T1000 (cell line): Measurements from ENCODE around the gene ERICH4.
"Not testable (repeated sequence)": the region's sequence is repeated elsewhere in the genome, so short reads cannot be mapped to it uniquely, and the experiment has no call there.

Source experiments
- DNase-seq: peaks from one replicate; lab custom pipeline; 2025; ENCODE audit warnings: mixed read lengths; lab: John Stamatoyannopoulos, UW

Gene ERICH4, protein sequence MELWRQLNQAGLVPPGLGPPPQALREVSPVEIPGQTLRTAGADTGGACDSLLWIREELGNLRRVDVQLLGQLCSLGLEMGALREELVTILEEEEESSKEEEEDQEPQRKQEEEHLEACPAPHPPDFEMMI

DNA sequence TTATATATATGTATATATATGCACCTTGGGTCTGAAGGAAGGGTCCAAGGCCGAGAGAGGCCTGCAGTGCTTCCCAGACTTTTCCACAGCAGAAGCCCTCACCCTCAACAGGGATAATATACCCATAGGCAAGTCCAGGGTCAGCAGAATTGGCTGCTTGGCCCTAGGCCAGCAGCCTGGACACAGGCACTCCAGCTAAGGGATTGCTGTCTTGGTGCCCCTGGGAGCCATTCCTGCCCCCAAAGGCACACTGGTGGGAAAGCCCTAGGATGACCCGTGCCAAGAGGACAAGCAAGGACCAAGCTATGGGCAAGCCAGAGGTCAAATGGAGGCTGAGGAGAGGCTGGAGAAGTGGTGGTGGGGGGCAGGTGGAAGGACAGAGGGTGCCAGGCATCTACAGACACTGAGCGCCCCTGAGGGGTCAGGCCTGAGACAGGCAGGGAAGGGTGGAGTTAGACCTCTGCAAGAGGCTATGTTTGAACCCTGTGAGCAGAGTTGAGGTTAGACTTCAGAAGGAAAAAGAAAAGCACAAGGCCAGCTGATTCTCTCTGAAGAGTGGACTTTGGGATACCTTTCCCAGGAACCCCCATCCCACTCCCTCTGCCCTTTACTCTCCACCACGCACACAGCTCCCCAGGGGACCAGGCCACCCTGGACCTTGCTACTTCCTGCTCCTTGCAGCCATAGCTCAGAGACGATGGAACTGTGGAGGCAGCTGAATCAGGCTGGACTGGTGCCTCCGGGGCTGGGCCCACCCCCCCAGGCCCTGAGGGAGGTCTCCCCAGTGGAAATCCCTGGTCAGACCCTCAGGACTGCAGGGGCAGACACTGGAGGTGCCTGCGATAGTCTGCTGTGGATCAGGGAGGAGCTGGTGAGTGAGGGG is at the start of gene ERICH4:
ERICH4 (plus strand) TSS at position 684 of the 883 bp plus-strand sequence; CDS start at position 698, 14 bp downstream.
- DNase-seq, result no peak

GRCh38 chr19:41395355-41395754 is 47.6 kb upstream of the ERICH4 start:
- DNase-seq, result no peak

DNA sequence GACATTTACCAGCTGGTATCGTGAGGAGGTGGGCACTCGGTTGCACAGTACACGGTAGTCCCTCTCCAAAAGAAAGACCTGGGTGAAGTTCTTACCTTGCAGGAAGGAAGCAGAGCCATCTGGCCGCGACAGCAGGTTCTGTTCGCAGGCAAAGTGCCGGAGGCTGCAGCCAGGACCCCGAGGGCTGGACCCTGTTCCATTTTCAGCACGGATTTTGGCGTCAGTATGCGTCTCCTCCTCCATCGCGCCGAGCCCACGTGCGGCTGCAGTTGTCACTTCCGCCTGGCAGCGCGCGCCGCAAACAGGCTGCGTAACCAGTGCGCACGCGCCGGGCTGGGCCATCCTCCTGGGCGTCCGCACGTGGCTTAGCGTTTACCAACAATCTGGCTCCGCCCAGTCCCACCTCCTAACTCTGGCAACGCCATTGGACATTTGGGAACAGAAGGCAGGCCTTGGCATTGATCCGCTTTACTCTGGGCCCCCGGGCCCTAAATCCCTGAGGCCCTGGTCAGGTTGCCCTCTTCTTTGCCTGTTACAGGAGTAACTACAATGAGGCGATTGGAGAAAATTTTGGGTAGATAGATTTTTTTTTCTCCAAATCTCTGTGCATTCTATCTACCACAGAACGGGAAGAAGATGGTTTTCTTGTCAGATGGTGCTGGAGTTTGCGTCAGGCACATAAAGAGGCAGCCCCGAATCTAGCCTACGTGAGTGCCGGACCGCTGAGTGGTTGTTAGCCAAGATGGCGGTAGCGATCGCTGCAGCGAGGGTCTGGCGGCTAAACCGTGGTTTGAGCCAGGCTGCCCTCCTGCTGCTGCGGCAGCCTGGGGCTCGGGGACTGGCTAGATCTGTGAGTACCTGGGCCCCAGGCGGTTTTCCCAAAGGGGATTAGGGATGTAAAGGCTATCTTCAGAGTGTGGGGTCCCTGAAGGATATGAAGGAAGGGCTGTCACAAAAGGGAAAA is 45.6 kb upstream of the ERICH4 start, which contains the start of the genes BCKDHA and EXOSC5:
BCKDHA (plus strand) TSS at position 733 of the 964 bp plus-strand sequence; CDS start at position 743, 10 bp downstream.
EXOSC5 (minus strand) TSS at position 274 of the 964 bp plus-strand sequence; CDS start at position 243, 31 bp downstream.
- DNase-seq, result peak; percentile 98

DNA sequence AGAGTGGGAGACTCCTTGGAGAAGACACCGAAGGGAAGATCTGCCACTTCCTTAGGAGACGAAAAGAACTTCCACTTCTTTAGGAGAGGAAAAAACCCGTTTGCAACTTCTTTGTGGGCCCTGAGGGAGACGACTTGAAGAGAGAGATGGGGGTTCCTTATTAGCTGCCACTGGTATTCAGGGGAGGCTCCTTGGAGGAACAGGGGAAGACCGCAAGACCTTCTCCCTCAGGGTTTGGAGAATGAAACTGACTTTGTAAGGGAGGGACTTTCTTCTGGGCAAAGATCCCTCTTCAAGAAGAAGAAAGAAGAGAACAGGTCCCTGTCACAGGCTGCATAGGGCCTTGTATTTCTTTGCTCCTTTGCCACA is 44.9 kb upstream of the ERICH4 start:
- no peak for DNase-seq

GRCh38 chr19:41398598-41398997 is 44.4 kb upstream of the ERICH4 start:
- DNase-seq, result no peak

GRCh38 chr19:41399091-41399490 is 43.9 kb upstream of the ERICH4 start:
- DNase-seq, result no peak

DNA sequence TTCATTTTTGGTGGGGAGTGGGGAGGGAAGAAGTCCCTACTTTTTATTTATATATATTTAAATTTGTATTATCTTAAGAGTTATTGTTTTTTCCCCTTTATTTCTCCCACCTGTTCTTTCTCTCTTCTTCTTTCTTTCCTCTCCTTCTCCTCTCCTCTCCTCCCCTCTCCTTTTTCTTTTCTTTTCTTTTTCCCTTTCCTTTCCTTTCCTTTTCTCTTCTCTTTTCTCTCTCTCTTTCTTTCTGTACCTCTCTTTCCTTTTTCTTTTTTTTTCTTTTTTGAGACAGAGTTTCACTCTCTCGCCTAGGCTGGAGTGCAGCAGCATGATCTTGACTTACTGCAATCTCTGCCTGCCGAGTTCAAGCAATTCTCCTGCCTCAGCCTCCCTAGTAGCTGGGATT is 43.4 kb upstream of the ERICH4 start:
- no peak for DNase-seq

DNA sequence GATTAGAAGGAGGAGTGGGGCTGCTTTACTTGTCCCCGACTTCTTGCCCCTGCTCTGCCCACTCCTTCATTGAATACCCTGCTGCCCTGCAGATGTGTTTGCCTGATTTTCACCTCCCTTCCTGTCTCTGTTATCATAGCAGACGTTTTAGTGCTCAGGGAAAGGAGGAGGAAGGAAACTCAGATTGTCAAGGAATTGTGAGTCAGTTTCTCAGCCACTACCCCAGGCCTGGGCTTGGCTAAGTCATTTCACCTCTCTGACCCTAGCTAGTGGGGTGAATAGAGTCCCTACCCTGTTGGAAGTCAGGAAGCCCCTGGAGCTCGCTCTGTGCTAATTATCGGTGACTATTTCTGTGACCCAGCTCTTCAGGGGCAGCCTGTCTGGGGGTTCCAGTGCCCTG is 41.5 kb upstream of the ERICH4 start:
- no peak for DNase-seq

DNA sequence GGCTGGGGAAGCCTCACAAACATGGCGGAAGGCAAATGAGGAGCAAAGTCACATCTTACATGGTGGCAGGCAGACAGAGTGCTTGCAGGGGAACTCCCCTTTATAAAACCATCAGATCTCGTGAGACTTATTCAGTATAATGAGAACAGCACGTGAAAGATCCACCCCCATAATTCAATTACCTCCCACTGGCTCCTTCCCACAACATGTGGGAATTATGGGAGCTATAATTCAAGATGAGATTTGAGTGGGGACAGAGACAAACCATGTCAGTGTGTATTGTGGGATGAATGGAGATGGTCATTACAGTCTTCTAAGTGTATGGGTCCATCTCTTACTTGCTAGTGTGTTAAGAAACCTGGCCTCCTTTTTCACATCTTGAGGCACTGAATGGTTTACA is 40.9 kb upstream of the ERICH4 start:
- no peak for DNase-seq

DNA sequence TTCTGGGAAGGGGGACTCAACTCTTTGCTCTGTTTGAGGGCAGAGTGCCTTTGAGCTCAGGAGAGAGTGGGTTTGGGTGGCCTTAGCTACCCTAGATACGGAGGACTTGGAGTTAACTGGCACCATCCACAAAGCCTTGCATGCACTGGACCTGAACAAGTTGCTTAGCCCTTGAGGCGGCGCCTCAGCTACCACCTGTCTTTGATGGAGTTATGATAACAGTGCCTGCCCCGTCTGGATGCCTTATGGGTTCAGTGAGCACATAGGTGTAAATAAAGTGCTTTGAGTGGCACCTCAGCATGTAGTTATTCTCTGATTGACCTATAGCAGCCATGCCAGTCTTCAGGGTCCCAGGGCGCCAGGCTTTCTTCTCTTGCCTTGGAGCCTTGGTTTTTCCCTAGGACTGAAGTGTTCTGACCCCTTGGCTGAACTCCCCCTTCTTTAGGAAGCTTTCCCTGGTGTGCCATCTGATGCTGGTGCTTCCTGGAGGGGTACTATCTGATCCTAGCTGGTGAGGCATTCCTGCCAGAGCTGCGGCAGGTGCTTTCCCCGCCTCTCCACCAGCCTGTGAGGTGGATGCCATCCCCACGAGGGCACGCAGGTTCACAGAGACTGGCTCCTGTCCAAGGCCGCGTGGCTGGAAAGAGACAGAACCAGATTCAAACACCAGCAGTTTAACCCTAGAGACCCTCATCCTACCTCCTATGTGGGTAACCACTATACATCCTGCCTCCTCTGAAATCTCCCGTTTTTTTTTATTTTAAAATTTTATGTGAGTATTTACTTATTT is 39.6 kb upstream of the ERICH4 start:
- no peak for DNase-seq

DNA sequence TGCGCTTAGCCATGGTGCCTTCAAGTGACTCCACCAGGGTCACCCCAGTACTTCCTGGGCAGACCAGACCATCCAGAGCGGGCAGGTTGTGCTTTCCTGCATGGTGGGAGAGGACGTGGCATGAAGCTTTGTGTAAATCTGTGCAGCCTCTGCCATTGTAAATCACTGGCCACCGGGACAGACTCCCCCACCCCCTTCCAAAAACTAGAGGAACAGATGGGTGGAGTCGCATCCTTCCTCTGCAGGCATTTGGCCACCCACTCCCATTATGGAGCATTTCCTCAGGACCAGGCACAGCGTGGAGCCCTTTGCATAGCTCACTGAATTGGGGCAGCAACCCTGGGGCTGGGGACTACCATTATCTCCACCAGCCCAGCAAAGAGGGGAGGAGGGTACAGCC is 37.2 kb upstream of the ERICH4 start:
- no peak for DNase-seq

GRCh38 chr19:41407271-41407670 is 35.7 kb upstream of the ERICH4 start:
- DNase-seq, result no peak

GRCh38 chr19:41408256-41408655 is 34.7 kb upstream of the ERICH4 start:
- DNase-seq, result no peak

DNA sequence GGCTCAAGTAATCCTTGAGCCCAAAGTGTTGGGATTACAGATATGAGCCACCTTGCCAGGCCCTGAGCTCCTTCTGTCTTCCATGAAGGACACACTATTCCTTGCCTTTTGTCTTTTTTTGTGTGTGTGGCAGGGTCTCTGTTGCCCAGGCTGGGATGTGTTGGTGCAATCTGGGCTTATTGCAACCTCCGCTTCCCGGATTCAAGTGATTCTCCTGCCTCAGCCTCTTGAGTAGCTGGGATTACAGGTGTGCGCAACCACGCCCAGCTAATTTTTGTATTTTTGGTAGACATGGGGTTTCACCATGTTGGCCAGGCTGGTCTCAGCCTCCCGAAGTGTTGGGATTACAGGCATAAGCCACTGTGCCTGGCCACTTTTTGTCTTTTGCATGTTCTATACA is 34.1 kb upstream of the ERICH4 start:
- not testable (repeated sequence) for DNase-seq

DNA sequence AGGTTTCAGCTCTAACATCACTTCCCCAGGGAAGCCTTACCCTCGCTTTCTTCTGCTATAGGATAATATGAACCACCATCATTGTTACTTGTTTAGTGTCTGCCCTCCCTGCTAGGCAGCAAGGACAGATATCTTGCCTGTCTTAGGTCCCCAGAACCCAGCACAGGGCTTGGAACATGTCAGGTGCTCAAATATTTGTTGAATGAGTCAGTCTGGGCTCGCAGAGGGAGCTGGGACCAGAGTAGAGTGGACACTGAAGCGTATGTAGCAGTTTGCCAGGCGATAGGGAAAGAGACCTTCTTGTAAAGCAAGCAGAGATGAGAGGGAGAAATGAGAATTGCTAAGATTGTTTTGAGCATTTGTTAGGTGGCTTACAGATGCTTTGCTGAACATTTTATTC is 33.7 kb upstream of the ERICH4 start:
- DNase-seq, result no peak

DNA sequence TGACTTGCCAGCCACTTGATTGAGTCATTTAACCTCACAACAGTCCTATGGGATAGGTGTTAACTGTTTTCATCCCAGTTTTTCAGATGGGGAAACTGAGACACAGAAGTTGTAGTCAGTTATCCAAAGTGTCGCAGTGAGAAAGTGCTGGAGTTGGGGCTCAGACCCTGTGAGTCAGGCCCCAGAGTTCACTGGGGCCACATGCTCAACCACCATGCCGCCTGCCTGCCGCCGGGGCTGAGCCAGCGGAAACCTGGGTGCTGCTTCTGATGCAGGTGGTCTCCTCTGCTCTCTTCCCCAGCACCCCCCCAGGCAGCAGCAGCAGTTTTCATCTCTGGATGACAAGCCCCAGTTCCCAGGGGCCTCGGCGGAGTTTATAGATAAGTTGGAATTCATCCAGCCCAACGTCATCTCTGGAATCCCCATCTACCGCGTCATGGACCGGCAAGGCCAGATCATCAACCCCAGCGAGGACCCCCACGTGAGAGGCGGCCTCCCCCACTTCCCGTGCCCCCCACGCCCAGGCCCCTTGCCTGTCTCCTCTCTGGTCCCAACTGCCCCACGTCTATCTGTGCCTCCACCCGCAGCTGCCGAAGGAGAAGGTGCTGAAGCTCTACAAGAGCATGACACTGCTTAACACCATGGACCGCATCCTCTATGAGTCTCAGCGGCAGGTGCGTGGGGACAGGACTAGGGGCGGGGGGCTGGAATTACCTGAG is 32.5 kb upstream of the ERICH4 start:
- DNase-seq, result no peak

DNA sequence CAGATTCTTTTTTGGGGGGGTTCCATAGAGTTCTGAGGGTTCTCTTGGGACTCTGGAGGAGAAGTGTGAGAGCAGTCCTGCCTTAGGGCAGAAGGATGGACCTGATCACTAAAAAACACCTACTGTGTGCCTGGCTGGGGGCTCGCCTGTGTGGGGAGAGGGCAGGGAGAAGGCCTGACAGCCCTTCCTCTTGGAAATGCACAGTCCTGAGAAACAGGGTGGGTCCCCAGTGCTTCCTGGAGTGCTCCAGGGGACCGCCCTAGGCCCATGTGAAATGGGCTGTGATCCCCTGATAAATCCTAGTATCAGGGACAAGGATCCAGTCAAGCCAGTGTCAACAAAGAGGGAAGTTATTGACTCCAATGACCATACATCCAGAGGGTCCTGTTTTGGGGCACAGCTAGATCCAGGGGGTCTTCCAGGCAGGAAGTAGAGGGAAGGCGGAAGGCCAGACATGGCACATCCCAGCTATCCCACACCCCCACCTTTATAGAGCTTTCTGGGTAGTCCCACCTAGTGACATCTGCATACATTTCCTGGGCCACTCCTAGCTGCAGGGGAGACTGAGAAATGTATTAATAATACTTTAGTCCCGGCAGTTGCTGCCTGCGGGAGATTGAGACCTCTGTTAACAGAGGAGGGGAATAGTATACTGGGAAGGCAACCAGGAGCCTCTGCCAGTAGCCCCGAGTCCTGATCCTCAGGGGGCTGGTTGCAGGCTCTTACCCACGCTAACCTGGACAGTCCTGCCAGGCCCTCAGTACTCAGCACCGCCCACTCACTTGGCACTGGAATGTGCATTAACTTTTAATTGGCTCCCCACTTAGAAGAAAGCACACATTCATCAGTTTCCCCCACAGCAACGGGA is 31.6 kb upstream of the ERICH4 start:
- no peak for DNase-seq

DNA sequence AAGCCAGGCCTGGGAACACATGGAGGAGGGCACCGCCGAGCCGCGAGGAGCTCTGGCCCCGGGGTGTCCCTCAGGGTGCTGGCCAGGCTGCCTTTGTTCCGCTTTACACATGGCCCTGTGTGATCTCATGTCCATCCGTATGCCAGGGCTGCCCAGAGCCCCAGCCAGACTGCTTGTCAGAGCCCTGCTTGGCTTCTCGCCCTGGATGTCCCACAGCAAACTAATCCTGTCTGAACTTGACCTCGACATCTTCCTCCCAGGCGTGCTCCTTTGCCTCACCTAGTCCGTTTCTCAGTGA is 31.0 kb upstream of the ERICH4 start:
- DNase-seq, result no peak

GRCh38 chr19:41412953-41413352 is 30.0 kb upstream of the ERICH4 start:
- DNase-seq, result no peak

DNA sequence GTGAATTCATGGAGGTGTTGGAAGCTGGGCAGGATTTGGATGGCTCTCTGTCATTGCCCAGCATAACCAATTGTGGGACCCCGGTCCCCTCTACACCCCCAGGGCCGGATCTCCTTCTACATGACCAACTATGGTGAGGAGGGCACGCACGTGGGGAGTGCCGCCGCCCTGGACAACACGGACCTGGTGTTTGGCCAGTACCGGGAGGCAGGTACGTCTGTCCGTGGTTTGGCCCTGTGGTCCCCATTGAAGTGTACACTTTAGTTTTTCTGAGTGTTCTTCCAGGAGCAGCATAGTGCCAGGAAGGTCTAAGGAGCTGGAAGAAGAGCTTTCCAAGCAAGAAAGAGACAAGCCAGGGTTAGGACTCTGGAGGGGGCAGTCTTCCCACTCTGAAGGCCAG is 29.0 kb upstream of the ERICH4 start:
- DNase-seq, result no peak
